GM21786 (cell line): ENCODE results near the gene TLR10.
A peak's percentile ranks its signal among the peaks of the same experiment; 100 is the strongest.
"Not testable (repeated sequence)": the region's sequence is repeated elsewhere in the genome, so short reads cannot be mapped to it uniquely, and the experiment has no call there.

ENCODE experiments used
- ATAC-seq: cut with Tn5 transposase; IDR thresholded peaks from one replicate; pipeline ENCODE4 v1.9.1; 2021; ENCODE audit not compliant: unreplicated experiment

The TLR10 gene

GRCh38 chr4:38782452-38783108 is at the start of gene TLR10:
Gene TLR10, minus strand, starts transcription at chr4:38782990. Its CDS starts 7,400 bp downstream, at chr4:38775590.
- ATAC-seq, result peak; percentile 64

GRCh38 chr4:38832206-38832605 is 49.4 kb upstream of the TLR10 start:
- ATAC-seq, result no peak

GRCh38 chr4:38831653-38832052 is 48.9 kb upstream of the TLR10 start:
- no peak for ATAC-seq

GRCh38 chr4:38829237-38829636 is 46.4 kb upstream of the TLR10 start:
- ATAC-seq, result no peak

GRCh38 chr4:38823766-38824165 is 41.0 kb upstream of the TLR10 start:
- ATAC-seq, result no peak

GRCh38 chr4:38822748-38823303 is 40.0 kb upstream of the TLR10 start:
- no peak for ATAC-seq

GRCh38 chr4:38821739-38822138 is 38.9 kb upstream of the TLR10 start:
- no peak for ATAC-seq

GRCh38 chr4:38820329-38821061 is 37.7 kb upstream of the TLR10 start:
- peak; percentile 54 for ATAC-seq

- no peak for ATAC-seq
Measured at GRCh38 chr4:38819569-38819968, 36.8 kb upstream of the TLR10 start.

- peak; percentile 54 for ATAC-seq
Measured at GRCh38 chr4:38818441-38818976, 35.7 kb upstream of the TLR10 start.

- ATAC-seq, result no peak
Measured at GRCh38 chr4:38815885-38816782, 33.3 kb upstream of the TLR10 start.

GRCh38 chr4:38814386-38814785 is 31.6 kb upstream of the TLR10 start:
- no peak for ATAC-seq

- ATAC-seq, result no peak
Measured at GRCh38 chr4:38811297-38811696, 28.5 kb upstream of the TLR10 start.

GRCh38 chr4:38807462-38807861 is 24.7 kb upstream of the TLR10 start:
- ATAC-seq, result not testable (repeated sequence)

GRCh38 chr4:38806251-38806650 is 23.5 kb upstream of the TLR10 start:
- ATAC-seq, result not testable (repeated sequence)

- peak; percentile 73 for ATAC-seq
Measured at GRCh38 chr4:38805530-38806145, 22.8 kb upstream of the TLR10 start.

GRCh38 chr4:38804654-38805295 is 22.0 kb upstream of the TLR10 start, which contains the start of gene TLR1:
Gene TLR1, minus strand, starts transcription at chr4:38804791. Its CDS starts 5,960 bp downstream, at chr4:38798831.
- no peak for ATAC-seq

- no peak for ATAC-seq
Measured at GRCh38 chr4:38803833-38804653, 21.3 kb upstream of the TLR10 start.
